Stimulated activated CD4-positive, alpha-beta T cell treated with anti-CD3 and anti-CD28 coated beads, Interleukin-1b, Interleukin-23, amount 100 ng/mL, for 1 hour (primary cell): ENCODE measurements around the gene SYT12.
"Not testable (repeated sequence)": the region's sequence is repeated elsewhere in the genome, so short reads cannot be mapped to it uniquely, and the experiment has no call there.

ENCODE experiments used
- DNase-seq, 2 donors: peaks; one replicate each; pipeline ENCODE4 v3.0.0-alpha.2; 2020; ENCODE audit warnings: low read depth in 2 of 2

SYT12 gene

GRCh38 chr11:66996609-66997273 is 26.2 kb upstream of the SYT12 start:
- DNase-seq = no peak

DNA sequence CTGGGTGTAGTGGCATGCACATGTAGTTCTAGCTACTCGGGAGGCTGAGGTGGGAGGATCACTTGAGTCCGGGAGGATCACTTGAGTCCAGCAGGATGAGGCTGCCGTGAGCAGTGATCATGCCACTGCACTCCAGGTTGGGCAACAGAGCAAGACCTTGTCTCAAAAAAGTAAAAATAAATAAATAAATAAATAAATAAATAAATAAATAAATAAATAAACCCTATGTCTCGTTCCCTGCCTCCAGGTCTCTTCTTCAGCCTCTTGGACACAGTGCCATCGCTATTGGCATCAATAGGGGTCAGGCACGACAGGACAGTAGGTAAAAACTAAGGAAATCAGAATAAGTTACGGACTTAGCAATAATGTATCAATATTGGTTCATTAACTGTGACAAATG is 23.4 kb upstream of the SYT12 start:
- no peak for DNase-seq

- DNase-seq = no peak
Measured at GRCh38 chr11:67001332-67001731, 21.6 kb upstream of the SYT12 start.

DNA sequence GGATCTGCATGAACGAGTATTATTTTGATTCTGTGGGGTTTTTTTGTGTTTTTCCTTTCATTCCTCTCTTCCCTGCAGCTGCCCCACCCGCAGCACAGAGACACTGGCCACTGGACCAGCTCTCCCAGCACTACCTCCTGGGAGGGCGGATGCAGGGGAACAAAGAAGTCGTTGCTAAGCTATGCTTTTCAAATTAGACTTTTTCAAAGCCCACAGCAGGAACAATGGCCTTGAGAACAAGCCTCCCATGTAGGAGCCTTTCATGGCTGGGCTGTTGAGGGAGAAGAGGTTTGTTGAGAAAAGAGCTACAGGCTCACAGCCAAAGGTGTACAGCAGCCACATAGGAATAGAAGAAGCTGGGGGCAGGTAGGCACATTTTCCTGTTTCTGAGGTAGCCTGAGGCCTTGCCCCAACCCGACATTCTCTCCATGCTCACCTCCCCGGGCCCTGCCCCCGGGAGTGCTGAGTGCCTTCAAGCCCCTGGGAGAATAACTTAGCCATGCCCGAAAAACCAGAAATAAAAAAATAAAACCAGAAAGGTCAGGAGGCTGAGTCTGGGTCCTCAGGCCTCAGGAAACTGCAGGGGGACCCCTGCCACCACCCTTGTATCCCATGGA is 20.5 kb upstream of the SYT12 start:
- DNase-seq = no peak

DNA sequence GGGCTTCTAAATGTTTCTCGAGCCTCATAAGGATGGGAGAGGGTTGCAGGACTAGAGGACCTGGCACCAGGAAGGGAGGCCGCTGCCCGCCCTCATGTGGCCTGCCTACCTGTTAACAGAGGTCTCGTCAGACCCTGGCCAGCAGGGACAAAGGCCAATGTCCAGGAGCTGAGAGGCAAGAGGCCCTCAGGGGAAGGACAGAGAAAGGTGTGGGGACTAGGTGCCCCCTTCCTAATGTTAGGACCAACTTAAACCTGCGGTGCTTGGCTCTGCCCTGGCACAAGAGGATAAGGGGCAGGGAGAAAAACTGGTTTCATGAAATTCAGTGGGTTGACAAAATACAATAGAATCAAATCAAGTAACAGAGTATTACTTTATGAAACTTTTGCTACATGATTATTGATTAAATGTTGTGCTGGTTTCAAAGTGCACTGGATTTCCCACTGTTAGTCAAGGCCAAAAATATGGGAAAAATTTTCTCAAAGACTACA is 20.0 kb upstream of the SYT12 start:
- no peak for DNase-seq

DNA sequence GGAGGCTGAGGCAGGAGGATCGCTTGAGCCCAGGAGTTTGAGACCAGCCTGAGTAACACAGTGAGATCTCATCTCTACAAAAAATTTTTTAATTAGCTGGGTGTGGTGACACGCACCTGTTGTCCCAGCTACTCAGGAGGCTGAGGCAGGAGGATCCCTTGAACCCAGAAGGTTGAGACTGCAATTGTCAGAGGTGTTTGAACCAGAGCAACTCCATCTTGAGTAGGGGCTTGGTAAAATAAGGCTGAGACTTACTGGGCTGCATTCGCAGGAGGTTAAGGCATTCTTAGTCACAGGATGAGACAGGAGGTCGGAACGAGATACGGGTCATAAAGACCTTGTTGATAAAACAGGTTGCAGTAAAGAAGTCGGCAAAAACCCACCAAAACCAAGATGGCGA is 17.7 kb upstream of the SYT12 start:
- not testable (repeated sequence) for DNase-seq

GRCh38 chr11:67006029-67006884 is 16.7 kb upstream of the SYT12 start:
- no peak for DNase-seq

DNA sequence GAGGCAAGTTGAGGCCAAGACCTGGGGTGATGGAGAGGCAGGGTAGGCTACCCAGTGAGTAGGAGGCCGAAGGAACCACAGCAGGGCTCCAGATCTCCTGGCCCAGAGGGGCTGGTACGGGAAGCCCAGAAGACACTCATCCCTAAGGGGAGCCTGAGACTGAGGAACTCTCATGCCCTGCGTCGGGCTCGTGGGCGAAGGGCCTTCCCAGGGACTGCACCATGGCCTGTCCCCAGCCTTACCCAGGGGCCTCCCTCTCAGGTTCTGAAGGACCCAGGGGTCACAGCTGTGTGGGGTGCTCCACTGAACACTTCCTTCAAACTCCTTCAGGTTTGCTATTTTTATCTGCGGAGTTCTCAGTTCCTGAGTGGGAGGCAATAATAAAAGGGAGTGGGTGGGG is 15.8 kb upstream of the SYT12 start:
- DNase-seq = no peak

DNA sequence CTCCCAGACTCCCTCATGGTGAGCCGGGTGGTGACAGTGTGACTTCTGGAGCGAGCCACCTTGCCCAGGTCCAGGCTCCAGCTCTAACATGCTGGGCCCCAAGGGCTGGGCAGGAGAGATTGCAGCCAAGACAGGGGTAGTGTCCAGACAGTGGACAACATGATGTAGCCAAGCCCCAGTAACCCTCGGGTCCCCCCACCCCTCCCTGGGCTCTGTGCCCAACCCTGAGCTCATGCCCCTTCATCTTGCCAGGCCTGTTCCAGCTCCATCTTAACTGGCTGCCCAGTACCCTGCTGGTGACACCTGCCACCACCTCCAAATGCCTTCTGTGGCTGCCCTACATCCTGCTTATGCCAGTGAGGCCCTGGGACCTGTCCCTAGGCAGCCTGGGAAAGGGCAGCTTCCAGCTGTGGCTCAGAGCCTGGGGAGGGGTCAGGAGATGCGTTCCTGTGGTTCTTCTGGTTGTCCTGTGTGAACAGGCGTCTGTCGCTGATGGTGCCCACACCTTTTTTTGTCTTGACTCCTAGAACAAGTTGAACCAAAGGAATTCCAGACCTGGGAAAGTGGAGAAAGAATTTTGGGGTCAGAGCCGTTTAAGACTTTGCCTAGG is 12.5 kb upstream of the SYT12 start:
- DNase-seq = no peak

DNA sequence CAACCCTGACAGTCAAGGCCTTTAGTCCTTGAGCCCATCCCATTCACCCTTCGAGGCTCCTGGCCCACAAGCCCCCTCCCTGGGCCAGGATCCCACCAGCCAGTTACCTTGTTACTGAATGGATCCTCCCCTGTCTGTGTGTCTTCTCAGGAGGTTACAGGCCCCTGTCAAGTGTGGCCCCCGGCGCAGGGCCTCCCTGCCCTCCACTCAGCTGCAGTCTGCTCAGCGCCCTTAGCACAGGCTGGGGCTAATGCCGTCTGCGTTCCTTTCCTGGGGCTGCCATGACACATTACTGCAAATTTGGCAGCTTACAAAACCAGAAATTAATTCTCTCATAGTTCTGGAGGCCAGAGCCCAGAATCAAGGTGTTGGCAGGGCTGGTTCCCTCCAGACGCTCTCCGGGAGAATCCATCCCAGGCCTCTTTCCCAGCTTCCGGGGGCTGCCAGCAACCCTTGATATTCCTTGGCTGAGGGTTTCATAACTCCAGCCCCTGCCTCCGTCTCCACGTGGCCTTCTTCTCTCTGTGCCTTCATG is 9.4 kb upstream of the SYT12 start:
- DNase-seq = no peak

GRCh38 chr11:67014343-67014742 is 8.6 kb upstream of the SYT12 start:
- no peak for DNase-seq

DNA sequence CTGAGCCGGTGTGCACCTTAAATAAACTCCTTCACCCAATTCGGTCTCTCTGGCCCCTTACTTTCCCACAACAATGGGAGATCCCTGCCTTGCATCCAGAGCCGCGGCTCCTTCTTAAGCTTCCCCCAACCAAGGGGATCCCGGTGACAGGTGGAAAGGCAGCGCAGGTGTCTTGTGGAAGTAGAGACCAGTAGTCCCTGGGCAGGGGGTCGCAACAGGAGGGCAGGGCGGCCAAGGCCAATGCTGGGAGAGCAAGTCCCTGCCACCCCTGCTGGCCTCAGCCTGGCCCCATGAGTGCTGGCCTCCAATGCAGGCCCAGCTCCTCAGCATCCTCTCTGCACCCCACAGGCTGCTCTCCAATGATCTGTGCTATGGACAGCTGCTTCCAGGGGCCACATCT is 7.9 kb upstream of the SYT12 start:
- no peak for DNase-seq

DNA sequence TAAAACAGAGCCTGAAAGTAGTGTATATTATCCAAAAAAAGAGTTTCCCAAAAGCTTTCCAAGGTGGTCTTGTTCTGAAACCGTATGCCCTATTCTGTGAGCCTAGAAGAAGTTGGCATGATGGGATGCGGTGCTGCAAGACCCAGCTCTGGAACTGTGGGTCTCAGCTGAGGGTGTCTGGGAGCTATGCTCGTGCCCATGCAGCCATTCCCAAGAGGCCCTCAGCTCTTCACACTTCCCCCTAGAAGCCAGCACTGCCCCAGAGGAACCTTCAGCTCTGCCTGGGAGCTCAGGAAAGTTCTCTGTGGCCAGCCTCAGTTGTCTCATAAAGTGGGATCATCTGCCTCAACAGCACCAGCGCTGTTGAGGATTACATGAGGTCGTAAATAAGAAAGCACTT is 6.4 kb upstream of the SYT12 start:
- no peak for DNase-seq

GRCh38 chr11:67020949-67021348 is 2.0 kb upstream of the SYT12 start:
- no peak for DNase-seq

DNA sequence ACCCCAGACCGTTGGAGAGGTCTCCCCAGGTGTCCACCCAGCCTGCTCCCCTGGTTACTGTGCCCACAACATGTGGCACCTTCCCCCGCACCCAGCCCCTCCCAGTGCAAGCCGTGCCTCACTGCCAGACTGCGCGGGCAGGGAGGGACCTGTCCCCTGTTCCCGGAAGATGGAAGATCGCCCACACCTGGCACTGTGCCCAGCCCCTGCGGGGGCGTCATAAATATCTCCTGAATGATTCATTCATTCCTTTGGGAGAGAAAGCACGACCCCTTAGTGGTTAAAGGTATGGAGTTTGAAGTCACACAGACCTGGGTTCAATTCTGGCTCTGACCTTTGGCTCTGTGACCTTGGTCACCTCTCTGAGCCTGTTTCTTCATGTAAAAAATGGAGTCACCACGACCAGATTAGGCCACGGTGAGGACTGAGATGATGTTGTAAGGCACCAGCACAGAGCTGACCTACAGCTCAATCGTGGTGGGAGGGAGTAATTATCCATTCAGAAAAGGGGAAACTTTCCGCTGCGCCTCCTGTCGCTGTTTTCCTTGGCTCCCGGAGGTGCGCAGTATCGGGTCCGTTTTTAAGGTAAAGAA is 497 bp upstream of the SYT12 start:
- DNase-seq = no peak

DNA sequence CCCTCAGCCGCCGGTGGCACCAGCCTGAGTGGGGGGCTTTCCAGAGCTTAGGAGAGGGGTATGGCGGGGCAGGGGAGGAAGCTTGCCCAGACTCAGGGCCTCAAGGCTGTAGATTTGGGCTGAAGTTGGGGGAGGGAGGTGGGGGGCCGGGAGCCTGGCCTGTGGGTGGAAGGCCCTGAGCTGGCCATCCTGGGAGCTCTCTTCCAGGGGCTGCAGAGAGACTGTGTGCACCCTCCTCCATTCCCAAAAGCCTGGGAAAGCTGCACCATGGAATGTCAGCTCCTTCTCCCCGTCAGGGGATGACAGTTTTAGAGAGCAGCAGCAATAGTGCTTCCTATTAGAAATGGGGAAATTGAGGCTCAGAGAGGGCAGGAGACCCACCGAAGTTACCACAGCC is 1.0 kb downstream of the SYT12 start:
- DNase-seq = no peak

DNA sequence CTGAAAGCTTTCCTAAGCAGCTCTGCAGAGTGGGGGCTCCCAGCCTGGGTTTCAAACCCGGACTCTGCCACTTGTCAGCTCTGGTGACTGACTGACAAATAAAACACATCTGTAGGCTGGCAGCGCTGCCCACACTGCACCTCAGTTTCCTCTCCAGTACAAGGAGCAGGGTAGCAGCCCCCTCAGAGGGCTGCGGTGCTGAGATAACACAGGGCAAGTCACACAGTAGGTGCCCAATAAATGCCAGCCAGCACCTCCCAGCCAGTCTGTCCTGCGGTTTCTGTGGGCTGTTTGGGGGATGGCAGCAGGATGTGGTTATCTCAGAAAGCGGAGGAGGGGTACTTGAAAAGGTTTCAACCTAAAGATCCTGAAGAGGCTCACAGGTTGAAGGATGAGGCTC is 1.5 kb downstream of the SYT12 start:
- DNase-seq = peak in 1 of 2 donors; percentile 12

- no peak for DNase-seq
Measured at GRCh38 chr11:67024966-67025365, 2.0 kb downstream of the SYT12 start.

GRCh38 chr11:67025750-67026149 is 2.8 kb downstream of the SYT12 start:
- no peak for DNase-seq

DNA sequence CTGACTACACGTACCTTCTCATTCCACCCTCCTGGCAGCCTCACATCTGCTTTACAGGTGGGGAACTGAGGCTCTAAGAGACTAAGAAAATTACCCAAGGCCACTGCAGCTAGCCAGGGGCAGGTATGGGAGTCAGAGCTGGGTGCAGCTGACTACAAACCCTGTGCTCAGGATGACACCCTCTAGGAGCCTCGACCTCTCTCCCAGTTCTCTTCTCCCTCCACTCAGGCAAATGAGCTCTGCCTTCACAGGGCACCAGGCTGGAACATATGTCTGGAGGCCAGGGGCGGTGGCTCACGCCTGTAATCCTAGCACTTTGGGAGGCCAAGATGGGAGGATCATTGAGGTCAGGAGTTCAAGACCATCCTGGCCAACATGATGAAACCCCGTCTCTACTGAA is 4.0 kb downstream of the SYT12 start:
- no peak for DNase-seq

GRCh38 chr11:67027483-67027930 is 4.6 kb downstream of the SYT12 start:
- no peak for DNase-seq
